Activated effector memory CD4-positive, alpha-beta T cell treated with Interleukin-2 at 50 U/mL for 16 hours (primary cell): ENCODE results near the gene IFT80.
"Not testable (repeated sequence)": the region's sequence is repeated elsewhere in the genome, so short reads cannot be mapped to it uniquely, and the experiment has no call there.

Experiments used
- DNase-seq: peaks from one replicate; pipeline ENCODE4 v3.0.0-alpha.2; 2020

IFT80 gene

GRCh38 chr3:160400030-160400701 lies 1.1 kb upstream of the IFT80 start:
- no peak for DNase-seq

DNA sequence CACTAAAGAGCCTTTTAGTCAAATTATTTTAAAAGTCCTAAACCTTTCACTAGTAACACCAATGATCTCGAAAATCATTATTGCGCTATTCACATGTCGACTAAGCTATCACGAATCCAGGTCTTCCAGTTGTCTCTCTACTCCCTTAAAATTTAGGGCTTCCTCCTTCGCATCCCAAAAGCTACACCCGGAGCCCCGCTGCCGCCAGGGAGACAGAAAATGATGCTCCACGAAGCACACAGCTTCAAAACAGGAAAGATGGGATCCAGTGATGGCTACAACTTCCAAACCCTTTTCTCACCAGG lies 253 bp downstream of the IFT80 start:
- DNase-seq = no peak

DNA sequence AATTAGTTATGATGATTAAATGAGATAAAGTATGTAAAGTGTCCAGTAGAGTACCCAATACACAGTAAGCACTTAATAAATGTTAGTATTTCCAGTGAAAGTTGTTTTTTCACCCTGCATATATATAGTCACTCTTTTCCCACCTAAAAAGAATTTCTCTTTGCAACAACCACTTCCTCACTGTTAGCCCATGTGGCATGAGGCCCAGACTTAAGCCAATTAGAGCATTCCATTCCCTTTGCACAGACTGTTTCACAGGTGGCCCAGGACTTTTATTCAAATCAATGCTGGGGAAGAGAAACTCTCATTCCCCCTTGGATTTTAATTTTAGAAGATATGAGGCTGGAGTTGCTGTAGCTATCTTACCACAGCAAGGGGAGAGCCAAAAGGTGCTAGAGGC lies 3.7 kb downstream of the IFT80 start:
- no peak for DNase-seq

DNA sequence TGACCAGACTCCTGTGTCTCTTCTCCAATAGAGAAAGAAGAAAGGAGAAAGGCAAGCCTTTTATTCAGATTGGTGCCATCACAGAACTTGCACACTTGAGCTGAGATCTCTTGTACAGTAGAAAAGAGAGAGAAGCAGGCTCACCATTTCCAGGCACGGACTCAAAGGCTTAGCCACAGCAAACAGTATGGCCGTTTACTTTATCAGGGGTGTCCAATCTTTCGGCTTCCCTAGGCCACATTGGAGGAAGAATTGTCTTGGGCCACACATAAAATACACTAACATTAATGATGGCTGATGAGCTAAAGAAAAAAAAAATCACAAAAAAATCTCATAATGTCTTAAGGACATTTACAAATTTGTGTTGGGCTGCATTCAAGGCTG lies 5.0 kb downstream of the IFT80 start:
- no peak for DNase-seq

DNA sequence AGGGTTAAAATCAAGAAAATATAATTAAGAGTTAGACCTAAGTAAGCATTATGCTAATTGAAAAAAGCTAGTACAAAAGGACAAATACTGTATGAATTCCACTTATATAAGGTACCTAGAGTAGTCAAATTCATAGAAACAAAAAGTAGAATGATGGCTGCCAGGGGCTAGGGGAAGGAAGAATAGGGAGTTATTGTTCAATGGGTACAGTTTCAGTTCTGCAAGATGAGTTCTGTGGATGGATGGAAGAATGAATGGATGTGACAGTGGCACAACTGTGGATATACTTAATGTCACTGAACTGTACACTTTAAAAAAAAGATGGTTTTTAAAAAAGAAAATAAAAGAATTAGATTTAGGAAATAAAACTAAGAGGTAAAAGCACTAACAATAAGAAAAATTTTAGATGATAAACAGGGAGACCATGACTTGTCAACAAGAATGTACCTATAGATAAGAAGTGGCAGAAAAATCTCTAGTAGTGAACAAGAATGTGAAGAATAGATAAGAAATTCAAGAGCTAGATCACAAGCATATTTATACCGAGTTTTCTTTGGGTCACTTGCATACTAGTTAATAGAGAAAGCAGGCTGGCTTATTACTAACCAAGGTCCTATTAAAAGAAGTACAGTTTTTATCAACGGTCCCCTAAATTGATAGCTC lies 5.5 kb downstream of the IFT80 start:
- DNase-seq = no peak

GRCh38 chr3:160392798-160393197 lies 6.2 kb downstream of the IFT80 start:
- DNase-seq = no peak

GRCh38 chr3:160390565-160391138 lies 8.4 kb downstream of the IFT80 start:
- DNase-seq = no peak

GRCh38 chr3:160384639-160385318 lies 14.2 kb downstream of the IFT80 start:
- no peak for DNase-seq

- DNase-seq = no peak
These were observed 17.6 kb downstream of the IFT80 start for GRCh38 chr3:160381470-160381869.

DNA sequence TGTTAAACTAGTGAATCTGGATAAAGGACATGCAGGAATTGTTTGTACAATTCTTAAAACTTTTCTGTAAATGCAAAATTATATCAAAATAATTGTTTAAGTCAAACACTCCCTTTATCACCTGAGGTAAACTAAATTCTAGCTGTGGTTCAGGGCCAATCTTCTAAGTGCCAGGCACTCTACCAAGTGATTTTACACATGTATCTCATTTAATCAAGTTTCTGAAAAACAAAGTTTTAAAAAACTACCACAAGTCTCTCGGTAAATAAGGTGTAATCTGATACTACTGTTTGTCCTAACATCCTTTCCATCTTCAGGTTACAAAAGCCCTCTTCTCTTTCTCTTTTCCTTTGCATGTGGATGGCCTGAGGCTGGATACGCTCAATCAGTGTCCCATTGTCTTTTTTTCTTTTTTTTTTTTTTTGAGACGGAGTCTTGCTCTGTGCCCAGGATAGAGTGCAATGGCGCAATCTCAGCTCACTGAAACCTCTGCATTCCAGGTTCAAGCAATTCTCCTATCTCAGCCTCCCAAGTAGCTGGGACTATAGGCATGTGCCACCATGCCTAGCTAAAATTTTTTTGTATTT lies 19.3 kb downstream of the IFT80 start:
- no peak for DNase-seq

DNA sequence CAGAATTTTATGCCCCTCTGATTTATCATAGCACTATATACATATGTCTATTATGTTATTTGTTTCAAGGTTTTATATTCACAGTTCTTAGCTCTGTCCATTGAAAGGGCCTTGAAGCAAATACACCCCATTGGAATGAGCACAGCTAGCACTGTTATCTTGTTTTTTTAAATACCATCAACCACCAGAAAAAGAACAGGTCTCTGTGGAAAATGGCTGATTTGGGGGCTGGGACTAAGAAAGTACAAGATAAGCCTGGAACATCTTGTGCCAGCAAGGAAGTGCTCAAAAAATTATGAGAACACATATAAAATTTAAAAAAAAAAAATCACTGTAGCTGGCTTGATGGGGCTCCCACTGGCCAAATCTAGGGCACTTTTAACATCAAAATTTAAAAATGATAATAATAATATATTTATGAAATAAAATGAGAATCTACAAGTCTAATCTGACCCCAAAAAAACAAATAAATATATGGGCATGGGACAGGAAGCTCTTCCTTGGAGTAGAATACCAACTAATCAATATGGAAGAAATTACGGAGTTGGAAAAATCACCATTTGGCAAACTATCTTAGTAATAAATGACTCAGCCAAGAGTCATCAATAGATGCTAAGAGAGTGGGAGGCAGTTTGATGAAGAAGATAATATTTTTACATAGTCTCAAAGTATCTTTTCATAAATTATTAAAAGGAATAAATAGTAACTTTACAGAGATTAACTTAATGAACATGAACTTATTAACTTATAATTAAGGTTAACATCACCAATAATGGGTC lies 20.5 kb downstream of the IFT80 start:
- DNase-seq = no peak

DNA sequence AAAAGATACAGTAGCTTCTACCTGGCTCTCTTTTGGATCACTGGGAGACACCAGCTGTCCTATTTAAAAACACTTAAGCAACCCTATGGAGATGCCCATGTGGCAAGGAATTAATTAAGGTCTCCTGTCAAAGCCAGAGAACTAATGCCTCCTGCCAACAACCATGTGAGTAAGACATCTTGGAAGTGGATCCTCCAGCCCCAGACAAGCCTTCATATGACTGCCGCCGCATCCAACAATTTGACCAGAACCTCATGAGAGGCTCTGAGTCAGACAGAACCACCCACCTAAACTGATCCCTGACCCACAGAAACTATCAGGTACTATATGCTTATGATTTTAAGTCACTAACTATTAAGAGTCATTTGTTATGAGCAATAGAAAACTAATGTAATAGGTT lies 22.3 kb downstream of the IFT80 start:
- DNase-seq = no peak

- DNase-seq = no peak
These were observed 24.1 kb downstream of the IFT80 start for GRCh38 chr3:160374925-160375324.

GRCh38 chr3:160374472-160374871 lies 24.6 kb downstream of the IFT80 start:
- no peak for DNase-seq

DNA sequence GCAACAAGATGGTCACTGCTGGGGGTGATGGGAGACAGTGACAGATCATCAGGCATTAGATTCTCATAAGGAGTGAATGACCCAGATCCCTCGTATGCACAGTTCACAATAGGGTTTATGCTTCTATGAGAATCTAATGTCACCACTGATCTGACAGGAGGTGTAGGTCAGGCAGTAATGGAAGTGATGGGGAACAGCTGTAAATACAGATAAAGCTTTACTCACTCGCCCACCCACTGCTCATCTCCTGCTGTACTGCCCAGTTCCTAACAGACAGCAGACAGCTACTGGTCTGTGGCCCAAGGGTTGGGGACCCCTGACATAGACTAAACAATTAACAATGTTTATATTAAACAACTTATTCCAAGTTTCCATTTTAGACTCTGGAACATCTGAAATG lies 25.4 kb downstream of the IFT80 start:
- no peak for DNase-seq

DNA sequence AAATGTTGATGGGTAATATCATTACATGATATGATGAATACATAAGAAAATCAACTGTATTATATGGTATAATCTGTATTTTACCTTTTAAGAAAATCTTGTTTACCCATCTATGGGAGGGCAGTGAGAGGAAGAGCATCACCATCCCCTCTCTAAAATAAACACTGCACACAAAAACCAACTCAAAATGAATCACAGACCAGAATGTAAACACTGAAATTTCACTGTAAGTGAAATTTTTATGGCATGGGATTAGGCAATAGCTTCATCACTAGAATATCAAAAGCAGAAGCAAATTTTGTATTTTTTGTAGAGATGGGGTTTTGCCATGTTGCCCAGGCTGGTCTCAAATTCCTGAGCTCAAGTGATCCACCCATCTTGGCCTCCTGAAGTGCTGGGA lies 26.2 kb downstream of the IFT80 start:
- no peak for DNase-seq

DNA sequence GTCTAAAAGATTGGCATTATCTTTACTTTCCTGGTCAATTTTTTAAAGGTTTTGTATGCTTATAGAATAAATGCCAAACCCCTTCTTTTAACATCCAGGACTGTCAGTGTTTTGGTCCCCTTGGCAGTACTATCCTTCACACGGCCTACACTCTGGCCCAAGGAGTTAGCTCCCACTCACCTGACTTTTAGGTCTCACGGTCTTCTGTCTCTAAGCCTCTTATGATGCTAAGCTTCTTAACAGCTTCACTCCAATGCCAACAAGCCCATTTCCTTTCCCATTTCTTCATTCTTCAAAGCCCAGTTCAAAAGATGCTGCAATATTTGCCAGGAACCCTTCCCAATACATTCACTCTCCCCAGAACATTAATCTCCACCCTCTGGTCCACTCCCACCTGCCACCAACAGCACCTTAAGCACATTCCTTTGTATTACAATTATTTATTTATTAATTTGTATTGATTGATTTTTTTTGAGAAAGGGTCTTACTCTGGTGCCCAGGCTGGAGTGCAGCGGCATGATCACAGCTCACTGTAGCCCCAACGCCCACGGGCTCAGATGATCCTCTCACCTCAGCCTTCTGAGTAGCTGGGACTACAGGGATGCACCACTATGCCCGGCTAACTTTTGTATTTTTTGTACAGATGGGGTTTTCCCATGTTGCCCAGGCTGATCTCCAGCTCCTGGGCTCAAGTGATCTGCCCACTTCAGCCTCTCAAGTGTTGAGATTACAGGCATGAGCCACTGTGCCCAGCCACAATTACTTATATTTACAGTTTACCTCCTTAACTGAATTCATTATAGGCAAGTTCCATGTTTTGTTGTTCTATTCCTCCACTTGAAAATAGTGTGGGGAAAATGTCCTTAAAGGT lies 27.8 kb downstream of the IFT80 start:
- DNase-seq = no peak

- no peak for DNase-seq
These were observed 29.2 kb downstream of the IFT80 start for GRCh38 chr3:160369784-160370183.

DNA sequence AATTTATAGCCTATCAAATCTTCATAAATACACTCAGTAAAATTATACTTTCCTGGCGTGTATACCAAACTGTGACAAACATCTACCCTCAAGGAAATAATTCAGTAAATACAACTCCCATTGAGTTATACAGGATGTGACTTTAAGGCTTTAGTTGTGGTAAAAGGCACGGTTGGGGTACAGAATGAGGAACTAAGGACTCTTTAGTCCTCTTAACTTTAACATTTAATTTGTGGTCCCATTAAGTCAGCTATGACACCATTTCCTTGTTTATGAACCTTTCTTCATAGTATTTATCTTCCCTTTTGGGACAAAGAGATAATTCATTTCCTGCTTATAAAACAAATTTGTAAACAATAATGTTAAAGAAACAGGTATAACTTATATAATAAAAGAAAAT lies 30.2 kb downstream of the IFT80 start:
- no peak for DNase-seq

GRCh38 chr3:160365869-160366522 lies 33.0 kb downstream of the IFT80 start:
- DNase-seq = no peak

- not testable (repeated sequence) for DNase-seq
These were observed 36.1 kb downstream of the IFT80 start for GRCh38 chr3:160362896-160363295.
